ENCODE measurements around the gene SLC38A10.

The SLC38A10 gene

DNA sequence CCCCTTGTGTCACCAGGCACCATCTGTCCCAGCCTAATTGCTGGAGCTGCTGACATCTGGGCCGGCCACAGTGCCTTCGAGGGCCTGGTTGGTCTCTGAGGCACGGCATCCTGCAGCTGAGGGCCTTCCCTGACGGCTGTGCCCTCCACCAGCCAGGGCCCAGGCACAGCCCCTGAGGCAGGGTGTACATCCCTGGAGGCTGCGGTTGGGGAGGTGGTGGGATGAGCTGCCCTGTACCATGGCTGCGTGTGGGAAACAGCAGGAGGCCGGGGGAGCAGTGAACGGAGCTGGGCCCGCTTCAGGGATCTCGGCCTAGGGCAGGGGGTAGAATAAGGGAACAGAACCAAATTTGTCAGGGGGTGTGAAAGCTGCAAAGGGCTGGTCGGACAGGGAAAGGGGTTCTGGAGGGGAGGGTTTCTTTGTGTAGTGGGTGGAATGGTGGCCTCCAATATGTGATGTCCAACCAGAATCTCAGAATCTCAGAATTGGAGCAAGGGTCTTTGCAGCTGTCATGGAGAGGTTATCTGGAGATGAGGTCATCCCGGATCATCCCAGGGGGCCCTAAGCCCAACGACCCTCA lies 10.0 kb upstream of the SLC38A10 start:
- TF ChIP-seq, protein P1, sequence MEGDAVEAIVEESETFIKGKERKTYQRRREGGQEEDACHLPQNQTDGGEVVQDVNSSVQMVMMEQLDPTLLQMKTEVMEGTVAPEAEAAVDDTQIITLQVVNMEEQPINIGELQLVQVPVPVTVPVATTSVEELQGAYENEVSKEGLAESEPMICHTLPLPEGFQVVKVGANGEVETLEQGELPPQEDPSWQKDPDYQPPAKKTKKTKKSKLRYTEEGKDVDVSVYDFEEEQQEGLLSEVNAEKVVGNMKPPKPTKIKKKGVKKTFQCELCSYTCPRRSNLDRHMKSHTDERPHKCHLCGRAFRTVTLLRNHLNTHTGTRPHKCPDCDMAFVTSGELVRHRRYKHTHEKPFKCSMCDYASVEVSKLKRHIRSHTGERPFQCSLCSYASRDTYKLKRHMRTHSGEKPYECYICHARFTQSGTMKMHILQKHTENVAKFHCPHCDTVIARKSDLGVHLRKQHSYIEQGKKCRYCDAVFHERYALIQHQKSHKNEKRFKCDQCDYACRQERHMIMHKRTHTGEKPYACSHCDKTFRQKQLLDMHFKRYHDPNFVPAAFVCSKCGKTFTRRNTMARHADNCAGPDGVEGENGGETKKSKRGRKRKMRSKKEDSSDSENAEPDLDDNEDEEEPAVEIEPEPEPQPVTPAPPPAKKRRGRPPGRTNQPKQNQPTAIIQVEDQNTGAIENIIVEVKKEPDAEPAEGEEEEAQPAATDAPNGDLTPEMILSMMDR (IDR thresholded peaks at IDR 0.05; ENCODE audit: low read depth, low read length), result no peak
- H3K4me3 ChIP-seq (ENCODE audit: low read depth, low read length), result no peak overlapping the region

DNA sequence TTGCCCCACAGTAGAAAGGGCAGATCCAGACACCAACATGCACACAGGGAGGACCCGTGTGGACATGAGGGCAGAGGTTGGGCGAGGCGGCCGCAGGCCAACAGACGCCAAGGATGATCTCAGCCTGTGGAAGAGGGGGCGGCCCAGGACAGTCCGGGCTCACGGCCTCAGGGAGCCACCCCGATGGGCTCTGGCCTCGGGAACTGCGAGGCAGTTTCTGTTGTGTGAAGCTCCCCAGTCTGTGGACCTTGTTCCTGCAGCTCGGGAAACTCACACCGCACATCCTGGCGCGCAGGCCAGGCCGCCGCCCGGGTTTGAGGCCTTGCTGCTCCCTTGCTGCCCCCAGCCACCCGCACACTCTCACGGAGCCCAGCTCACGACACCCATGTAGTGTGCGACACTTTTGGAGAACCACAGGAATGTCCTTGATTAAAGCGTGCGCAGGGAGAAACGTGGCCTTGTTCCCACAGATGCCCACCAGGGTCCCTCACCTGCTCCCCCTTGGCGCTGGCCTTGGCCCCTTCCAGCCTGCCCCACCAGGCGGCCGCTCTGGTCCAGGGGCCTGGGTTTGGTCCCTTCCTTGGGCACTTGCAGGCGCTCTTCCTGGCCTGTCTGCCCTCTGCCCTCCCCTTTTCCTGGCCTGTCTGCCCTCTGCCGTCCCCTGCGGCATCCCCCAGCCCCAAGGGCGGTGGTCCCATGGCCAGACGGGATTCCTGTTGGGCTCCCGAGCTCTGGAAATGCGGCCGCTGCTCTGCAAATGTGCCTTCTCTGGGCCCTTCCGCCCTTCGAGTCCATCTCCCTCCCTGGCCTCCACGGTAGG lies 9.3 kb upstream of the SLC38A10 start:
- H3K4me3 ChIP-seq (ENCODE audit: low read depth, low read length), result no peak overlapping the region
- TF ChIP-seq, protein P1 (IDR thresholded peaks at IDR 0.05; ENCODE audit: low read depth, low read length), result no peak

DNA sequence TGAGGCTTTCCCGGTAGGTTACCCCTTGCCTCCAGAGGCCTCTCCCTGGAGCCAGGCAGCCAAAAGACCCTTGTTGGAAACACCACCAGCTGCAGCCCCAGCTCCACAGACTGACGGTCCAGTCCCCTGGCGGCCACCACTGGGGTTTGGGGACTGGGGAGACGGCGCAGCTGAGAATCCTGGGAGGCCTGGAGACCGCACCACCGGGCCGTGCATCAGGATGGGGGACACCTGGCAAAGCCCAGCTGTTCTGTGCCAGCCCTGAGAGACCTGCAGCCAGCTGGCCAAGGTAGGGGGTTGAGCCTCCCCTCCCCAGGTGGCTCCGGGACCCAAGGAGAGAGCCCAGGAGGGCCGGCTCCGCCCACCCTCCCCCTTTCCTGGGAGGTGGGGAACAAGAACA lies 8.3 kb upstream of the SLC38A10 start:
- TF ChIP-seq, protein P1 (IDR thresholded peaks at IDR 0.05; ENCODE audit: low read depth, low read length), result no peak
- no peak overlapping the region for H3K4me3 ChIP-seq (ENCODE audit: low read depth, low read length)

DNA sequence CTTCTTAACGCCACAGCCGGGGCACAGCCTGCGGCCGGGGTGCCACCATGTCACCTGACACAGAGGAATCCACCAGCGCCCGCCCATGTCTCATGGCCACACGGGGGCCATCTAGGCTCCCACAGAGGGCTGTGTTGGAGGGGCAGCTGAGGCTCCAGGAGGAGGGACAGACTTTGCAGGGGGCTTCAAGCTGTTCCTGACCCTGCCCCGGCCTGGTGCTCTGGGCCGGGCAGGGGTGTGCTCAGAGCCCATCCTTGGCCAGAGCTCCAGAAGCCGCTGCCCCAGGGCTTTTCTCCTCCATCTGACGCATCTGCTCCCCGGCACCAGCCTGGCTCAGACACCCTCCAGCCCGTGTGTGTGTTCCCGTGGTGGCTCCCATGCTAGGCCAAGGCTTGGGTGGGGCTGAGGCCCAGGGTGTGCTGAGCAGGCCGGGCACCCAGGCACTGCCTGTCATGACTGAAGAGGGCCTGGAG lies 7.8 kb upstream of the SLC38A10 start:
- no peak overlapping the region for H3K4me3 ChIP-seq (ENCODE audit: low read depth, low read length)
- TF ChIP-seq, protein P1 (IDR thresholded peaks at IDR 0.05; ENCODE audit: low read depth, low read length), result no peak

DNA sequence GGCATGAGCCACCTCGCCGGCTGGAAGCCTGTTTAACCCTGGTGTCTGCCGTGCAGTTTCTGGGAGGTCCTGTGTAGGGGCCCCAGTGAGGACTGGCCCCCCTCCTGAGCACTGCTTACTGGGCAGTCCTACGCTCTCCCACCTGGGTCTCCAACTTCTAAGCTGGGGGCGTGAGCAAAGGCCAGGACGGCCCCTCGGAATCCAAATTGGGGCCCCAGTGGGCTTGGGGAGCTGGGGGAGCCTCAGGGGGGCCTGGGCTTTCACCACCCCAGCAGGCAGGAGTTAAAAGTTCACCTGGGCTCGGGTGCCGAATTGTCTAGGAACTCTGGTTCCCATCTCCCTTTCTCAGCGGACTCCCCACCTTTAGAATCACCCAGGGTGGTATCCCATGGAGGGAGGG lies 7.2 kb upstream of the SLC38A10 start:
- no peak overlapping the region for H3K4me3 ChIP-seq (ENCODE audit: low read depth, low read length)
- TF ChIP-seq, protein P1 (IDR thresholded peaks at IDR 0.05; ENCODE audit: low read depth, low read length), result no peak

DNA sequence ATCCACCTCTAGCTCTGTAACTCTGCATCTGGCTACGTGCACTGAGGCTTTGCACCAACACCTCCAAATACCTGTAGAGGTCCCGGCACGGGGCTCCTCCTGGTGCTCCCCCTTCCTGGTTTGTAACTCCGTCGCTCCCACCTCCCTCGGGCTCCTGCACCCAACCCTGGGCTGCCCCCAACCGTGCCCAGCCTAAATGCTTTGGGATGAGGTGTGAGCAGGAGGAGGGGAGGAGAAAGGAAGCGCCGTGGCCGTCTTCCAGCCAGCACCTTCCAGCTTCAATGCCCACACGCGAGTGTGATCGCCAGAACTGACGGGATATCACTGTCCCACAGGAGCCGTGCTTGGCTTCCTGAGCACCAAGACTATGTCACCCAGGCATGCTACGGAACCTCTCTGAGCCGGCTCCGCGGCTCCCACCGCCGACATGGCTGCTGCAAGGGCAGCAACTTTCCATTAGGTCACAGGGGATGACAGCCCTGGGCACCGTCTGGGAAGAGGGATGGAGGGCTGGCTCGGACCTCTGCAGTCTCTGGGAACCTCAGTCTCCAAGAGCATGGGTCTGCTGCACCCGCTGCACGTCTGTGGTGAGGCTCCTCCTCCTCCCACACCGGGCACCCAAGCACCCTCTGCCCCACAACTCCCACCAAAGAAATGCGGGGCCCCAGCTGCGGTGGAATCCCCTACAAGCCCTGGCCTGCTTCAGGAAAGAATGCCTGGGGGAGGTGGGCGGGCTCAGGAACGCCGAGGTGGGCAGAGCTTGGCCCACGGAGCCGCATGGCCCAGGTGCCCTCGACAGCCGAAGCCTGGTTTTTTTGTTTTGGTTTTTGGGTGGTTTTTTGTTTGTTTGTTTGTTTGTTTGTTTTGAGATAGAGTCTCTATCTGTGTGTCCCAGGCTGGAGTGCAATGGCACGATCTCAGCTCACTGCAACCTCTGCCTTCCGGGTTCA lies 6.4 kb upstream of the SLC38A10 start:
- TF ChIP-seq, protein P1 (IDR thresholded peaks at IDR 0.05; ENCODE audit: low read depth, low read length), result no peak
- H3K4me3 ChIP-seq (ENCODE audit: low read depth, low read length), result no peak overlapping the region

Data from WI38 (cell line).